Measurements from ENCODE around the gene ARL5B.
"Not testable (repeated sequence)": the region's sequence is repeated elsewhere in the genome, so short reads cannot be mapped to it uniquely, and the experiment has no call there.

ARL5B gene, protein sequence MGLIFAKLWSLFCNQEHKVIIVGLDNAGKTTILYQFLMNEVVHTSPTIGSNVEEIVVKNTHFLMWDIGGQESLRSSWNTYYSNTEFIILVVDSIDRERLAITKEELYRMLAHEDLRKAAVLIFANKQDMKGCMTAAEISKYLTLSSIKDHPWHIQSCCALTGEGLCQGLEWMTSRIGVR

GRCh38 chr10:18659125-18659818 lies at the start of gene ARL5B:
TSS of gene ARL5B (plus strand) at chr10:18659431. CDS start at chr10:18659638, 207 bp downstream.
- DNase-seq: peak; percentile 99

GRCh38 chr10:18610517-18610916 lies 48.7 kb upstream of the ARL5B start:
- no peak for DNase-seq

DNA sequence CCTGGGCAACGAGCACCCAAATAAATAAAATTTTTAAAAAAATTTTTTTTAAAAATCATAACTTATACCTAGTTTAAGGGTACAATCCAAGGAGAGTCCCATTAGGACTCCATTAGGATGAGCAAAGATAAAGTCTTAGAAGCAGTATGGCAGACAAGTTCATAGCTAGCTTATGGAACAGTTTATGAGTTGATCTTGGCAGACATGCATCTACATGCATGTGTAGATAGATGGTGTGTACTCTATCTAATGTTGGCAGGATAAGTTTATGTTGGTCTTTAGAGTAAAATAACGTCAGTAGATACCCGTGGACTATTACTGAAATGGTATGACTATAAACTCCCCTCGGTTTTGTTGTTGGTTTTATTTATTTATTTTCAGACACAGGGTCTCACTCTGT lies 48.1 kb upstream of the ARL5B start:
- DNase-seq: no peak

DNA sequence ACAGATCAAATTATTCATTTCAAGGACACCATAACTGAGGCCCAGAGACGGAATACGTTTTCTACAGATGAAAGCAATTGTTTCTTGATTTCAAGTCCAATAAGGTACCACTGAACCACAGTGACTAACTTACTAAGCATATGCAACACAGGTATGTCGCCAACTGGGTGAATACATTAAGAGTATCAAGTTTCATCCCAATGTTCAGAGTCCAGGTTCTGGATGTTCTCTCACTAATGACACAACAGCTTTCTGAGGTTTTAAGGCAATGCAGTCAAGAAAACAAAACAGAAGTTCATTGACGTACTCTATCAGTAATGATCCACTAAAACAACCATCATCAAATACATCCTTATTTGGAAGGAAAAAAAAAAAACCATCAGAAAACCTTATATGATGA lies 43.6 kb upstream of the ARL5B start:
- DNase-seq: no peak

DNA sequence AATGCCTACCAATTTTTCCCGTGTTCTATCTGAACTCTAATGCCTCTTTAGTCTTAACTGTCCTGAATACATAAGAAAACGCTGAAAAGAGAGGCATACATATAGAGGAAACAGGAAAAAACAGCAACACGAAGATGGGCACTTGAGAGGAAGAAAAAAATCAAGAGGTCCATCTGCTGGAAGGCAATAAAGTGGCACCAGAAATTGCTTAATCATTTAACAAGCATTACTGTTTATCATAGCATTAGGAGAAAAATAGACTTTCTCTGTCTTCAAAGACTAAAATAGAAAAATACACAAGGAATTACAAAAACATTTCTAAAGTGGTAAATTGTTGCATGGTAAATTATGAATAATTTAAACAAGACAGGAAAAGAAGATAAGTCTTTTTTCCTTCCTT lies 42.9 kb upstream of the ARL5B start:
- no peak for DNase-seq

- no peak for DNase-seq
Measured at GRCh38 chr10:18619016-18619415, 40.2 kb upstream of the ARL5B start.

DNA sequence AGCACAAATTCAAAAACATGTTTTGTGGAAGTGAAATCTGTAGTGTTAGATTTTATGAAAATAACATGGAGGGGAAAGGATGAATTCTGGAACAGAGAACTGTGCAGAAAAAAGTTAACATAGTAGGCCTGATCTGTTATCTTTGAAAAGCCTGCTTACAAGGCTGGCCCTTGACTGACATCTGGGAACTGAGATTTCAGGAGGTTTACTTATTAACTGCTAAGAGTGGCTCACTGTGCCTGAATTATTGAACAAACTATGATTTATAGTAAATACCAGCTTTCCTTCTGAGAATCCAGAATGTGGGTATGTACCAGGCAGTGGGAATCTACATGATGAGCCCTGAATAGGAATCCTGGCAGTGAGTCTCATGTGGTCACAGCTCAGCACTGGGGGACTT lies 38.4 kb upstream of the ARL5B start:
- no peak for DNase-seq

GRCh38 chr10:18623671-18624070 lies 35.6 kb upstream of the ARL5B start:
- DNase-seq: not testable (repeated sequence)

DNA sequence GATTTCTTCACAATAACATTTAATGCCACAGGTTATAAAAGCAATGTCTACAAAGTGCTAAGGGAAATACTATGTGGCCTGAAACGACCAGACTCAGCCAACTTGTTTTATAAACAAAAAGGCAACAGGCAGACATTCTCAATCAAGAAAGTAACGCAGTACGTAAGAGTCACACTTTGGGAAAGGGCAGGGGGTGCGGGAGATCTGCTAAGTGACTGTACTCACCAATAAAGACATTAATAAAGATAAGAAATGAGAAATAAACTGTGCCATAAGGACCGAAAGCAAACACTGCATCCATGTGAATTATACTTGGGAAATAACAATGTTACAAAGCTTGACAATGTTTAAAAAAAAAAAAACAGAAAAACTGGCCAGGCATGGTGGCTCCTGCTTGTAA lies 33.3 kb upstream of the ARL5B start:
- DNase-seq: no peak

DNA sequence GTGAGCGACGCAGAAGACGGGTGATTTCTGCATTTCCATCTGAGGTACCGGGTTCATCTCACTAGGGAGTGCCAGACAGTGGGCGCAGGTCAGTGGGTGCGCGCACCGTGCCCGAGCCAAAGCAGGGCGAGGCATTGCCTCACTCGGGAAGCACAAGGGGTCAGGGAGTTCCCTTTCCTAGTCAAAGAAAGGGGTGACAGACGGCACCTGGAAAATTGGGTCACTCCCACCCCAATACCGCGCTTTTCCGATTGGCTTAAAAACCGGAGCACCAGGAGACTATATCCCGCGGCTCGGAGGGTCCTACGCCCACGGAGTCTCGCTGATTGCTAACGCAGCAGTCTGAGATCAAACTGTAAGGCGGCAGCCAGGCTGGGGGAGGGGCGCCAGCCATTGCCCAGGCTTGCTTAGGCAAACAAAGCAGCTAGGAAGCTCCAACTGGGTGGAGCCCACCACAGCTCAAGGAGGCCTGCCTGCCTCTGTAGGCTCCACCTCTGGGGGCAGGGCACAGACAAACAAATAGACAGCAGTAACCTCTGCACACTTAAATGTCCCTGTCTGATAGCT lies 31.7 kb upstream of the ARL5B start:
- peak; percentile 75 for DNase-seq

DNA sequence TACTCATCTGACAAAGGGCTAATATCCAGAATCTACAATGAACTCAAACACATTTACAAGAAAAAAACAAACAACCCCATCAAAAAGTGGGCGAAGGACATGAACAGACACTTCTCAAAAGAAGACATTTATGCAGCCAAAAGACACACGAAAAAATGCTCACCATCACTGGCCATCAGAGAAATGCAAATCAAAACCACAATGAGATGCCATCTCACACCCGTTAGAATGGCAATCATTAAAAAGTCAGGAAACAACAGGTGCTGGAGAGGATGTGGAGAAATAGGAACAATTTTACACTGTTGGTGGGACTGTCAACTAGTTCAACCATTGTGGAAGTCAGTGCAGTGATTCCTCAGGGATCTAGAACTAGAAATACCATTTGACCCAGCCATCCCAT lies 26.7 kb upstream of the ARL5B start:
- DNase-seq: not testable (repeated sequence)

- no peak for DNase-seq
Measured at GRCh38 chr10:18635995-18636394, 23.2 kb upstream of the ARL5B start.

- not testable (repeated sequence) for DNase-seq
Measured at GRCh38 chr10:18637400-18637799, 21.8 kb upstream of the ARL5B start.

- not testable (repeated sequence) for DNase-seq
Measured at GRCh38 chr10:18639719-18640118, 19.5 kb upstream of the ARL5B start.

DNA sequence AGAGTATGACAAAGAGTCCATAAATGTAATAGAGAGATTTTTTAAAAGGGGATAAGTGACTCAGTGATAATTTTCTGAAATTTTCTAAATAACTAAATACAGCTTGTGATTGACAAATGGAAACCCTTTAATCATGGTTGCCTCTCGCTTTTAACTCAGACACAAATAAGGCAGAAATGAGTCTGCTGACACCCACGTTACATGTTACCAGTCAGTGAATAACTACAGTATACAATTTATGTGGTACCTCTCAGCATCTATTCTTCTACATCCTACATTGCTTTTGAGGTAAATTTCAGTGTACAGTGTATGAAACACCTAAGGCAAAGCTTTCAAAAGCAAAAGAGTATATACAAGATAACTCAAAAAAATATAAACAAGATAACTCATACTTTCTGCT lies 12.1 kb upstream of the ARL5B start:
- no peak for DNase-seq

- no peak for DNase-seq
Measured at GRCh38 chr10:18647945-18648344, 11.3 kb upstream of the ARL5B start.

- DNase-seq: no peak
Measured at GRCh38 chr10:18649364-18649959, 9.8 kb upstream of the ARL5B start.

DNA sequence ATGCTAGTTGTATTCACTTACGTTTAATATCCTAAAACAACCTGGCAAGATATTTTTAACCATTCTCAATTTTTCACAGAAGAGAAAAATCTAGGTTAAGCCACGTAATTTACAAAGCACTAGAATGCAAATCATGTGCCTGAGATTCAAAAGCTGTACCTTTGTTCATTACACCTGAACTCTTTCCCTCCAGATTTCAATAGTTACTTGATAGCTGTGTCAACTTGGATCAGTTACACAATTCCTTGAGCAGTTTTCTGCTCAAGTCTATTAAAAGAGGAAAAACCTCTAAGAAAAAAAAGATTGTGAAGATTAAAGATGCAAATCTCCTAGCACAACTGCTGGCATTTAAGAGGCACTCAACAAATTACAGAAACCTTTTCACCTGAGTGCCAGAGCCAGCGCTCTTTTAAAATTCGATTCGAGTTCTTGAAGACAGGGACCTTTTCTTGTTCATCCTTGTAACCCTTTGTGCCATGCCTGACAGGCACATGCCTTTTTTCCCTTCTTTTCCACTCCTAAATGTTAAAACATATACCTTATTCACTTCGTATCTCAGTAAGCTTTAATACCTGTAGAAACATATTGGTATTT lies 8.7 kb upstream of the ARL5B start:
- DNase-seq: no peak

DNA sequence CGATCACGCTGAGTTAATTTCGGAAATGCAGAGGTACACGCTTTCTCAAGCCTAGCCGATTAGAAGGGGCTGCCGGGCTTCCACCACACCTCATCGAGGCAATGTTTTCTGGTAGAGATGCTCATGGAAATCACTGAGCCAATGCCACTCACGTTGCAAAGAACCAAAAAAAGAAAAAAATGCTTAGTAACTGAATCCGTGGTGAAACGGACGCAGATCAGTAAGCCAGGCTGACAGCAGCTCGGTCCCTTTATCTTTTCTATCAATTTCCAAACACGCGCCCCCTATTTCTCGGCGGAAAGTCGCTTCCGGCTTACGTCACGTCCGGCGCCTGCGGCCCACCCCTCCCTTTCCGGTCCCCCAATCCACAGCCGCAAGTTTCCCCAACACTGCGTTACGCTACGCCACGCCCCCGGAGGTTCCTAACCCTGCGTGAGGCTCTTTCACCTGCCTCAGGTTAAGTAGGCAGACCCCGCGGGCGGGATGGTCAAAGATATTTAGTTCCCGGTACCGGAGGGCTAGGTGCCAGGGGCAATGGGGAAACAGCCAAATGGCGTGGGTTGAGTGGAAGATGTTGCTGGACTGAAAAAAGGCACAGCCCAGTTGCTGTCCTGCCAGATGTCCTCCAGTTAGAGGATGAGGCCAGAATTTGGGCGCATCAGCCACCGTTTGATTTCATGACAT lies 7.8 kb upstream of the ARL5B start, which contains the start of gene NSUN6:
Gene NSUN6 (minus strand): TSS at position 264 of the 684 bp plus-strand sequence. CDS start 384 bp downstream, outside the sequence.
- peak; percentile 94 for DNase-seq

GRCh38 chr10:18653112-18653511 lies 6.1 kb upstream of the ARL5B start:
- no peak for DNase-seq

GRCh38 chr10:18656724-18657123 lies 2.5 kb upstream of the ARL5B start:
- no peak for DNase-seq

DNA sequence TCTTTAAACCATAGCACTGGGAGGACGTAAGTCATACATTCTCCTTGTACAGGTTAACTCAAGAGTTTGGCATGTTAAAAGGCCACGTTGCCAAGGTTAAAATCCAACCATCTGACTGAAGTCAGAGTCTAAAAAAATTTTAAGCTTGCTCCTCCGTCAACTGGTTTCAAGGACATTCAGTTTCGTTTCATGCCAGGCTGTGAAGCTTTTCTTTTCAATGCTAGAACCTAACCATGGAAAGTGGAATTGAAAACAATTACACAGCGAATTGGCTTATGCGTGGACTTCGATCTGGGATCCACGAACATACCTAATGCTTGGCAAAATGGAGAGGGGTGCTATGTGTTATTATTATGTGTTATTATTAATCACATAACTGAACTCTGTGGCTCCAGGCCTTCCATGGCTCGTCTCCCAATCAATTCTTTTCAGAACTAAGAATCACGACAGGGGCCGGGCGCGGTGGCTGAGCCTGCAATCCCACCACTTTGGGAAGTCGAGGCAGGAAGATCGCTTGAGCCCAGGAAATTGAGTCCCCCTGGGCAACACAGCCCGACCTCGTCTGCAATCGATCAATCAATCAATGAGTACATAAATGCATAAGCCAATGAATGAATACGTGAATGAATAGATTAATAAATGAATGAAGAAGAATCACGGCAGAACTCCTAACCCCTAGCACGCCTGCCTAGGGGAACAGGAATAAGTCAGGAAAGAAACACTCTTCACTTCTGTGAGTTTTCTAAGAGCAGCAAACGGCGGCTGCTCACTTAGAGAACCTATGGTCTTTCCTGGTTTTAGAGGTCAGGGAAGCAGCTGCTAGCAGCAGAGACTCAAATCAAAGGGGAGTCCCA lies 733 bp upstream of the ARL5B start:
- no peak for DNase-seq

Measured in left hindlimb (tissue), 1 donor.